NCI-H1417 treated with DMSO at 0.1 percent for 48 hours (cell line): ENCODE results near the gene MRPS12.

Source experiments
- DNase-seq: peaks from one replicate; lab custom pipeline; 2025; lab: John Stamatoyannopoulos, UW

MRPS12 gene

GRCh38 chr19:38975214-38975860 lies 44.6 kb downstream of the MRPS12 start, which contains the start of gene FBXO17:
FBXO17 (minus strand) TSS chr19:38975742; CDS start chr19:38950319, 25,423 bp downstream.
- DNase-seq = no peak

DNA sequence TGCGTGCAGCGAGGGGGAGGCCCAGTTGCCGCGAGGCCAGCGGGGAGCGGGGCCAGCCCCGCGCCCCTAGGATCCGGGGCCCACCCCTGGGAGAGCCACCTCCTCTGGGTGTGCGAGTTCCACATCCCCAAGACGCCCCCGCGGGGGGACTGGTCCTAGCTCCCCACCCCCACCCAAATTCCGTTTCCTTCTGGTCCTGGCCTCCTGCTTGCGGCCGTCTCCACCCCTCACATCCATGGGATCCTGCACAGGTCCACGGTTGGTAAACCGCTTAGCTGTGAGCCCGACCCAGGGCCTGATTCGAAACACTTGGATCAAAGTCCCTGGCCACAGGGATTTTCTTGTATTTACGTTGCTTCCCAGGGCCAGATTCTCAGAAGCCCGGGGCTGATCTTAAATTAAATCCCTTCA lies 45.1 kb downstream of the MRPS12 start:
- DNase-seq = no peak

GRCh38 chr19:38977445-38978325 lies 46.9 kb downstream of the MRPS12 start:
- DNase-seq = no peak

- no peak for DNase-seq
Measured at GRCh38 chr19:38978326-38978689, 47.6 kb downstream of the MRPS12 start.

GRCh38 chr19:38979812-38980211 lies 49.1 kb downstream of the MRPS12 start:
- DNase-seq = no peak

DNA sequence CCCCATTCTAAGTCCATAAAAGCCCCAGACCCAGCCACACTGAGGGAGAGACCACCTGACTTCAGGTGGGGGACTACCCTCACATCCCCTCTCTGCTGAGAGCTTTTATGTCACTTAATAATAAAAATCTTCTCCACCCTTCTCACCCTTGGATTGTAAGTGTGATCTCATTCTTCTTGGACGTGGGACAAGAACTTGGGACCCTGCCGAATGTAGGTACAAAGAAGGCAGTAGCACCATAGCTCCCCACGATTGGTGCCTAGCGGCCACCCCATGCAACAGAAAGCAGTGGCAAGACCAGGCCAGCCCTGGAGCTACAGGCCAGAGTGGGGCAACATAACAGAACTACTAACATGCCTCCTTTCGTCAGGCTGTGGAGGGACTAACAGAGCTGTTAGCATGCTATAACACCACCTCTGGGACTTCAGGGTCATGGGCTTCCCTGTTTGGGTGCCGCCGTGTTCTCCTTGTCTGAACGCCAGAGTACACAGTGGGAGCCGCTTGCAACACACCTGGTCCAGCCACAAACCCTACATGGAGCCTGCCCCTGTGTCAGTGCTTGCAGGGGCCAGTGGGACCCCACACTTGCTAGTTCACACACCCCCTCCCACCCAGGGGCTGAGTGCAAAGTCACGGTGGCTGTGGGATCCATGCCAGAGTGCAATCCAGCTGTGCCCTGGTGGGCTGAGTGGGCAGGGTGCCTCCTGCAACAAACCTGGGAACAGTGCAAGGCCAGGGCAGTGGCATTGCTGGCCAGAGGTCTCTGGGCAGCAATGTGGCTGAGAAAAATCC lies 50.0 kb downstream of the MRPS12 start:
- DNase-seq = no peak
